AG04450 (cell line): ENCODE data around the gene NTMT1. TPM values are rescaled to one million over a fixed set of nuclear protein-coding genes. Genes with fewer than 3 reads are reported as not detected.

Source experiments
- CTCF ChIA-PET: fragments of 300-600, 350-600 bp; formaldehyde crosslinking; extraction: SDS; loops from one replicate; lab custom pipeline; 2022; ENCODE audit warnings: antibody characterized with exemption, inconsistent platforms; lab: Charles Lee
- POLR2A ChIA-PET: fragments of 350-600 bp; formaldehyde crosslinking; extraction: SDS; loops from one replicate; lab custom pipeline; 2021; ENCODE audit warnings: antibody characterized with exemption, inconsistent platforms; lab: Yijun Ruan, JAX
- DNase-seq: peaks from one replicate; pipeline ENCODE4 v3.0.0-alpha.2; 2011; ENCODE audit warnings: low read depth, low spot score
- H3K27ac ChIP-seq: one replicate; pipeline ENCODE4 v1.5.1; 2012; ENCODE audit warnings: low read depth, low read length, control low read depth
- H3K27me3 ChIP-seq: one replicate; pipeline ENCODE4 v1.6.0; 2012; ENCODE audit warnings: low read length; ENCODE audit not compliant: control insufficient read depth, insufficient read depth
- H3K4me3 ChIP-seq: 2 replicates; pipeline ENCODE4 v1.5.1; 2011; ENCODE audit warnings: mild to moderate bottlenecking, low read depth, low read length, control low read depth
- H3K9me3 ChIP-seq: 2 replicates; pipeline ENCODE4 v1.5.1; 2012; ENCODE audit warnings: low read length; ENCODE audit not compliant: control insufficient read depth, insufficient read depth
- polyA plus RNA-seq: library from polyadenylated mRNA; depleted of rRNA; stranded (reverse); fragments of >200 nt; gene quantifications from 2 replicates; pipeline ENCODE4 v1.2.3, GENCODE V29; 2011
- TF ChIP-seq, protein P1 (sequence below): IDR thresholded peaks from 2 replicates; pipeline ENCODE4 v1.5.1; 2011; ENCODE audit warnings: low read depth, low read length, control low read depth, inconsistent platforms

The NTMT1 gene
- polyA plus RNA-seq, 1 experiment: 49.3 TPM

DNA sequence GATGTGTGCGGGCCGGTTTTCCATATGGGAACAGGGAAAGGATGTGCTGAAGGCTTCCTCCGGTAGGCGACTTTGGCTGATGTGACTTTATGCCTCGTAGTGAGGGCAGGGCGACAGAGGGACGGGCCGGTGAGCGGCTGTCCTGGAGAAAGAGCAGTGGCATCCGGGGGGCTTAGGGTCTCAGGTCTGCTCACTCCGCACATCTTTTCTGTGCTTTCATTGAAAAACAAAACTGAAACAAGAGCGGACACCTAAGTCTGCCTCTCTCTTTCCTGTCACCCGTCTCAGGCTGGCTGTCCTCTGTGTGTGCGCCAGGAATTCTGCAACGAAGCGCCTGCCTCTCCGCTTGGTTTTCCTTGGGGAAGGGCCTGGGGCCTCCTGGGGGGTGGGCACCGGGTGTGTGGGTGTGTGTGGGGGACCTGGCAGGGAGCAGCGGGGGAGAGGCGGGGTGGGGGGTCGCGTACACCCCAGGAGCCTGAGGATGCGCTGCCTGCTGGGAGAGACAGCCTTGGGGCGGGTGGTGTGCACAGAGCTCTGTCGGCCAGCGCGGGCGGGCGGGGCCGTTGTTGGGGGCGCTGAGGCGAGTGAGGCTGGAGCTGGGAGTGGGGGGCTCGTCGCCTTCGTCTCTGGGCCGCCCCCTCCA lies 38.9 kb downstream of the NTMT1 start:
- no peak overlapping the region for H3K27ac ChIP-seq
- ChIA-PET POLR2A (interaction anchor here (0.6 to 1.0 kb wide), 2 partner anchors 47 to 529 kb away, joined by 3 to 4 read pairs; no protein-coding TSS in a partner anchor), CTCF (no interaction called here)
- DNase-seq: no peak
- peak overlapping the region; percentile 75 for H3K4me3 ChIP-seq
- no peaks in the 10 kb centered on the region for H3K27me3 ChIP-seq
- TF ChIP-seq, protein P1, sequence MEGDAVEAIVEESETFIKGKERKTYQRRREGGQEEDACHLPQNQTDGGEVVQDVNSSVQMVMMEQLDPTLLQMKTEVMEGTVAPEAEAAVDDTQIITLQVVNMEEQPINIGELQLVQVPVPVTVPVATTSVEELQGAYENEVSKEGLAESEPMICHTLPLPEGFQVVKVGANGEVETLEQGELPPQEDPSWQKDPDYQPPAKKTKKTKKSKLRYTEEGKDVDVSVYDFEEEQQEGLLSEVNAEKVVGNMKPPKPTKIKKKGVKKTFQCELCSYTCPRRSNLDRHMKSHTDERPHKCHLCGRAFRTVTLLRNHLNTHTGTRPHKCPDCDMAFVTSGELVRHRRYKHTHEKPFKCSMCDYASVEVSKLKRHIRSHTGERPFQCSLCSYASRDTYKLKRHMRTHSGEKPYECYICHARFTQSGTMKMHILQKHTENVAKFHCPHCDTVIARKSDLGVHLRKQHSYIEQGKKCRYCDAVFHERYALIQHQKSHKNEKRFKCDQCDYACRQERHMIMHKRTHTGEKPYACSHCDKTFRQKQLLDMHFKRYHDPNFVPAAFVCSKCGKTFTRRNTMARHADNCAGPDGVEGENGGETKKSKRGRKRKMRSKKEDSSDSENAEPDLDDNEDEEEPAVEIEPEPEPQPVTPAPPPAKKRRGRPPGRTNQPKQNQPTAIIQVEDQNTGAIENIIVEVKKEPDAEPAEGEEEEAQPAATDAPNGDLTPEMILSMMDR: no peak
- no peaks in the 10 kb centered on the region; the same call in 1 of the 2 replicates for H3K9me3 ChIP-seq

GRCh38 chr9:129665389-129665775 lies 39.4 kb downstream of the NTMT1 start, which contains the start of gene PRRX2:
Gene PRRX2 (plus strand): TSS chr9:129665647. CDS start chr9:129665868, 221 bp downstream.
- POLR2A ChIA-PET: interaction anchor here (1.0 kb wide), 1 partner anchor 47 kb away, joined by 4 read pairs; no protein-coding TSS in a partner anchor
- H3K27me3 ChIP-seq: no peaks in the 10 kb centered on the region
- no peak for DNase-seq
- H3K27ac ChIP-seq: no peak within 1 kb of the TSS
- TF ChIP-seq, protein P1: no peak
- CTCF ChIA-PET: interaction anchor here (1.1 kb wide), 1 partner anchor 62 kb away, joined by 6 read pairs; no protein-coding TSS in a partner anchor
- H3K9me3 ChIP-seq: no peaks in the 10 kb centered on the region; the same call in 1 of the 2 replicates
- H3K4me3 ChIP-seq: peak within 1 kb of the TSS; percentile 75

- Histone ChIP-seq H3K4me3 (peak overlapping the region; percentile 75), H3K9me3 (no peaks in the 10 kb centered on the region; the same call in 1 of the 2 replicates), H3K27me3 (no peaks in the 10 kb centered on the region), H3K27ac (no peak overlapping the region)
- ChIA-PET POLR2A (interaction anchor here (0.6 to 1.0 kb wide), 3 partner anchors 15 to 46 kb away, joined by 3 to 4 read pairs (median 3); no protein-coding TSS in a partner anchor), CTCF (interaction anchor here (0.9 to 1.1 kb wide), 2 partner anchors 60 to 61 kb away, joined by 3 to 6 read pairs; no protein-coding TSS in a partner anchor)
- DNase-seq: no peak
- TF ChIP-seq, protein P1: no peak
These were observed 40.0 kb downstream of the NTMT1 start for GRCh38 chr9:129665814-129666520.

GRCh38 chr9:129666575-129666974 lies 40.6 kb downstream of the NTMT1 start:
- no peaks in the 10 kb centered on the region for H3K27me3 ChIP-seq
- no peaks in the 10 kb centered on the region; the same call in 1 of the 2 replicates for H3K9me3 ChIP-seq
- H3K4me3 ChIP-seq: peak overlapping the region; percentile 75
- TF ChIP-seq, protein P1: no peak
- POLR2A ChIA-PET: interaction anchor here (0.6 to 0.7 kb wide), 2 partner anchors 16 to 31 kb away, joined by 3 read pairs; no protein-coding TSS in a partner anchor
- H3K27ac ChIP-seq: no peak overlapping the region
- DNase-seq: no peak
- CTCF ChIA-PET: interaction anchor here (0.9 to 1.1 kb wide), 2 partner anchors 59 to 60 kb away, joined by 3 to 6 read pairs; no protein-coding TSS in a partner anchor
